HFFc6 (cell line): ENCODE measurements around the gene ATP1A1. TPM values are rescaled to one million over a fixed set of nuclear protein-coding genes. Genes with fewer than 3 reads are reported as not detected.

Experiments
- DNase-seq: peaks from one replicate; pipeline ENCODE4 v3.0.0-alpha.2; 2018
- H3K27ac Mint-ChIP-seq: 2 replicates; pipeline ENCODE4 v1.8.0; 2020; ENCODE audit warnings: mild to moderate bottlenecking, mixed read lengths
- H3K27me3 Mint-ChIP-seq: 2 replicates; pipeline ENCODE4 v1.8.0; 2021; ENCODE audit warnings: mild to moderate bottlenecking, moderate library complexity, mixed read lengths; ENCODE audit not compliant: insufficient read depth
- H3K36me3 Mint-ChIP-seq: 2 replicates; pipeline ENCODE4 v1.8.0; 2021; ENCODE audit warnings: low read depth, mixed read lengths
- H3K4me1 Mint-ChIP-seq: 2 replicates; pipeline ENCODE4 v1.8.0; 2020; ENCODE audit warnings: low read depth, mixed read lengths
- H3K4me3 Mint-ChIP-seq: 2 replicates; pipeline ENCODE4 v1.8.0; 2020; ENCODE audit warnings: mild to moderate bottlenecking, moderate library complexity, mixed read lengths
- H3K9me3 Mint-ChIP-seq: 2 replicates; pipeline ENCODE4 v1.8.0; 2020; ENCODE audit warnings: mild to moderate bottlenecking, mixed read lengths
- CTCF ChIP-seq: fragments of 200-600 bp; sonication (generic); IDR thresholded peaks from 2 replicates; pipeline ENCODE4 v1.5.0; 2021; ENCODE audit warnings: antibody characterized with exemption, mild to moderate bottlenecking
- total RNA-seq, 6 experiments: library from RNA; stranded (reverse); fragmentation: NEBNext Ultra II Directional; extraction: Animal tissue kit (Norgen Biotek cat#: 25700); gene quantifications; 2 replicates in 1 of 6; 3 replicates in 5 of 6; pipeline ENCODE4 v1.2.3, GENCODE V29; 2021

Gene ATP1A1
- total RNA-seq, 6 experiments from 2014 or later, result 192 to 244 (median 222) TPM

- Mint-ChIP-seq H3K9me3 (no peaks in the 10 kb centered on the region), H3K27ac (peak overlapping the region; percentile 62), H3K4me1 (peaks cover 52% of the 10 kb centered on the region), H3K4me3 (peak overlapping the region; percentile 28; the same call in 1 of the 2 replicates), H3K27me3 (no peaks in the 10 kb centered on the region), H3K36me3 (no peaks in the 10 kb centered on the region)
- no peak for DNase-seq
- no peak for TF ChIP-seq CTCF
Observed at GRCh38 chr1:116357487-116357886, 15.6 kb upstream of the ATP1A1 start.

- H3K27ac Mint-ChIP-seq, result no peak overlapping the region; the same call in 1 of the 2 replicates
- no peaks in the 10 kb centered on the region; the same call in 1 of the 2 replicates for H3K27me3 Mint-ChIP-seq
- TF ChIP-seq CTCF, result no peak
- H3K36me3 Mint-ChIP-seq, result no peaks in the 10 kb centered on the region
- no peaks in the 10 kb centered on the region for H3K9me3 Mint-ChIP-seq
- H3K4me3 Mint-ChIP-seq, result no peak overlapping the region
- peaks cover 47% of the 10 kb centered on the region for H3K4me1 Mint-ChIP-seq
- DNase-seq, result peak; percentile 30
Observed at GRCh38 chr1:116359060-116359830, 13.8 kb upstream of the ATP1A1 start.

GRCh38 chr1:116359871-116360270 is 13.2 kb upstream of the ATP1A1 start:
- Mint-ChIP-seq H3K4me3 (no peak overlapping the region), H3K9me3 (no peaks in the 10 kb centered on the region), H3K27ac (no peak overlapping the region; the same call in 1 of the 2 replicates), H3K36me3 (no peaks in the 10 kb centered on the region), H3K4me1 (peaks cover 47% of the 10 kb centered on the region), H3K27me3 (peaks cover 2% of the 10 kb centered on the region)
- no peak for TF ChIP-seq CTCF
- DNase-seq, result no peak

DNA sequence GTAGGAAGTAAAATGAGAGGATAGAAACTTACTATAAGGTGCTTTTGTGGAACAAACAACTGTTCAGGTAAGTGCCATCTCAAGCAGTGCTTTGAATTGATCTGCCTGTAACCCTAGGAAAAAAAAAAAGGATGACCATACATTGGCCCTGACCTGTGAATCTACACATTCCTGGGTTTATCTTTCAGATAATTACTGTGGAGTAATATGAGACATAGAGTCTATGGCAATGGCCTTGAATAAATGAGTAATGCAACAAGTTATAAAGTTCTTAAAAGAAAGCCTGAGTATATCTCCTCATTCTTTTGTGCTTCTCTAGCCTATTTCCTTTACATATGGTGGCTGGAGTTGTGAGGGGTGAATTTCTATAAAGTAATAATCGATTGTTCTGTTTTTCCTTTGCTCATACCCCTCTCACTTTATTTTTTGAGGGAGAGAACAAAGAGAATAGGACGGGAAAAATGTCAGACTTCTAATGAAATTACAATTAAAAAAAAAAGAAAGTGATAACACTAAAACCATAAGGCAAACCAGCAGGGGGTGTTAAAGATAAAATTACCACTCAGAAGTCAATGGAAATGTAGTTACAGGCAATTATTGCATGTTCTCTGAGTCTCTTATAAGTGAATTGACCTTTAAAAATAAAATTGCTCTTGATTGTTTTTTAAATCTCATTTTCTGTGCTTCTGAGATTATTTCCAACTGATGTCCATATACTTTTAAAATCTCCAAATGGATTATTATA is 12.4 kb upstream of the ATP1A1 start:
- peak; percentile 72 for TF ChIP-seq CTCF
- DNase-seq, result no peak
- H3K36me3 Mint-ChIP-seq, result no peaks in the 10 kb centered on the region
- peaks cover 7% of the 10 kb centered on the region for H3K27me3 Mint-ChIP-seq
- H3K27ac Mint-ChIP-seq, result no peak overlapping the region
- no peak overlapping the region for H3K4me3 Mint-ChIP-seq
- no peaks in the 10 kb centered on the region for H3K9me3 Mint-ChIP-seq
- peaks cover 47% of the 10 kb centered on the region for H3K4me1 Mint-ChIP-seq

- no peaks in the 10 kb centered on the region for H3K36me3 Mint-ChIP-seq
- no peak for DNase-seq
- no peak overlapping the region for H3K27ac Mint-ChIP-seq
- no peaks in the 10 kb centered on the region for H3K9me3 Mint-ChIP-seq
- peaks cover 11% of the 10 kb centered on the region for H3K27me3 Mint-ChIP-seq
- TF ChIP-seq CTCF, result no peak
- H3K4me1 Mint-ChIP-seq, result peaks cover 42% of the 10 kb centered on the region
- H3K4me3 Mint-ChIP-seq, result no peak overlapping the region
Observed at GRCh38 chr1:116361648-116362047, 11.4 kb upstream of the ATP1A1 start.
